SIG-M5 treated with dmso at 0.1 percent for 504 hours (cell line): ENCODE results near the gene SULT1B1.
"Not testable (repeated sequence)": the region's sequence is repeated elsewhere in the genome, so short reads cannot be mapped to it uniquely, and the experiment has no call there.

ENCODE experiments used
- DNase-seq: peaks from one replicate; lab custom pipeline; 2025; ENCODE audit not compliant: unreplicated experiment; lab: John Stamatoyannopoulos, UW

The SULT1B1 gene

GRCh38 chr4:69760455-69760854 is at the start of gene SULT1B1:
TSS of gene SULT1B1 (minus strand) at chr4:69760620. CDS start at chr4:69755217, 5,403 bp downstream.
- peak; percentile 51 for DNase-seq

GRCh38 chr4:69800599-69800998 is 40.2 kb upstream of the SULT1B1 start:
- no peak for DNase-seq

GRCh38 chr4:69799337-69799736 is 38.9 kb upstream of the SULT1B1 start:
- no peak for DNase-seq

GRCh38 chr4:69793732-69794131 is 33.3 kb upstream of the SULT1B1 start:
- DNase-seq, result no peak

- DNase-seq, result no peak
These were observed 27.5 kb upstream of the SULT1B1 start for GRCh38 chr4:69787879-69788278.

GRCh38 chr4:69786547-69786946 is 26.1 kb upstream of the SULT1B1 start:
- DNase-seq, result no peak

GRCh38 chr4:69785211-69785831 is 24.9 kb upstream of the SULT1B1 start:
- DNase-seq, result no peak

- no peak for DNase-seq
These were observed 22.4 kb upstream of the SULT1B1 start for GRCh38 chr4:69782651-69783310.

GRCh38 chr4:69781458-69782418 is 21.3 kb upstream of the SULT1B1 start:
- no peak for DNase-seq

GRCh38 chr4:69780141-69780540 is 19.7 kb upstream of the SULT1B1 start:
- DNase-seq, result no peak

GRCh38 chr4:69776696-69777095 is 16.3 kb upstream of the SULT1B1 start:
- no peak for DNase-seq

GRCh38 chr4:69775321-69775867 is 15.0 kb upstream of the SULT1B1 start:
- DNase-seq, result no peak

- DNase-seq, result no peak
These were observed 13.1 kb upstream of the SULT1B1 start for GRCh38 chr4:69773484-69773883.

- DNase-seq, result not testable (repeated sequence)
These were observed 8.1 kb upstream of the SULT1B1 start for GRCh38 chr4:69768554-69768953.

GRCh38 chr4:69765751-69766150 is 5.3 kb upstream of the SULT1B1 start:
- DNase-seq, result no peak

- no peak for DNase-seq
These were observed 3.9 kb upstream of the SULT1B1 start for GRCh38 chr4:69764311-69764710.

- no peak for DNase-seq
These were observed 2.8 kb upstream of the SULT1B1 start for GRCh38 chr4:69763233-69763632.

- DNase-seq, result no peak
These were observed 1.2 kb downstream of the SULT1B1 start for GRCh38 chr4:69759189-69759604.

- no peak for DNase-seq
These were observed 3.0 kb downstream of the SULT1B1 start for GRCh38 chr4:69757464-69757863.

GRCh38 chr4:69754926-69755580 is 5.4 kb downstream of the SULT1B1 start:
- no peak for DNase-seq

- DNase-seq, result no peak
These were observed 6.7 kb downstream of the SULT1B1 start for GRCh38 chr4:69753686-69754085.
